Chondrocyte (in vitro differentiated cells): ENCODE results near the gene LRRC43. TPM values are rescaled to one million over a fixed set of nuclear protein-coding genes. Genes with fewer than 3 reads are reported as not detected.

ENCODE experiments used
- DNase-seq: peaks from one replicate; pipeline ENCODE4 v3.0.0; 2021; ENCODE audit warnings: mixed read lengths, low spot score
- H3K27ac Mint-ChIP-seq: one replicate; pipeline ENCODE4 v1.8.0; 2021; ENCODE audit warnings: mild to moderate bottlenecking, moderate library complexity, mixed read lengths; ENCODE audit not compliant: unreplicated experiment
- H3K27me3 Mint-ChIP-seq: 2 replicates; pipeline ENCODE4 v1.8.0; 2021; ENCODE audit warnings: low read depth, mixed read lengths
- H3K36me3 Mint-ChIP-seq: 2 replicates; pipeline ENCODE4 v1.8.0; 2021; ENCODE audit warnings: low read depth, mixed read lengths
- H3K4me1 Mint-ChIP-seq: 2 replicates; pipeline ENCODE4 v1.8.0; 2021; ENCODE audit warnings: low read depth, mild to moderate bottlenecking, mixed read lengths
- H3K4me3 Mint-ChIP-seq: one replicate; pipeline ENCODE4 v1.8.0; 2021; ENCODE audit warnings: mild to moderate bottlenecking, moderate library complexity, mixed read lengths; ENCODE audit not compliant: unreplicated experiment
- H3K9me3 Mint-ChIP-seq: 2 replicates; pipeline ENCODE4 v1.8.0; 2021; ENCODE audit warnings: low read depth, mixed read lengths
- total RNA-seq: library from RNA; stranded (reverse); gene quantifications from 3 replicates; pipeline ENCODE4 v1.2.1, GENCODE V29; 2021
- TF ChIP-seq, protein P1 (sequence below): fragments of 200-600 bp; sonication (generic); IDR thresholded peaks from 2 replicates; pipeline ENCODE4 v1.5.0; 2021; ENCODE audit warnings: antibody characterized with exemption, mild to moderate bottlenecking, moderate library complexity

The LRRC43 gene
- total RNA-seq, 1 donor from 2014 or later, result 2.0 TPM

DNA sequence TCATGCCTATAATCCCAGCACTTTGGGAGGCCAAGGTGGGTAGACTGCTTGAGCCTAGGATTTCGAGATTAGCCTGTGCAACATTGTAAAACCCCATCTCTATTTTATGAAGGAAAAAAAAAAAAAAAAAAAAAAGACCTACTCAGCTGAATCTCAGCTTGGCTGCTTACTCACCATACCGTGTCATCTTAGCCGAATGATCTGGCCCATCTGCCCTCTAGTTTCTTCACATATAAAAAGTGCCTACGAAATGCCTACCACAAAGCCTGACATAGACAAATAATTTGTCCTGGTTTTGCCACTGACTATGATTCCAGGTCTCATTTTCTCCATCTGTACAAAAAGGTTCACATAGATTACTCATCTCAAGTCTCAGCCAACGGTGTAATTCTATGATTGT is 32.8 kb downstream of the LRRC43 start:
- Mint-ChIP-seq H3K4me1 (no peaks in the 10 kb centered on the region), H3K9me3 (no peaks in the 10 kb centered on the region), H3K27me3 (no peaks in the 10 kb centered on the region), H3K36me3 (peaks cover 33% of the 10 kb centered on the region), H3K4me3 (no peak overlapping the region), H3K27ac (no peak overlapping the region)
- TF ChIP-seq, protein P1, sequence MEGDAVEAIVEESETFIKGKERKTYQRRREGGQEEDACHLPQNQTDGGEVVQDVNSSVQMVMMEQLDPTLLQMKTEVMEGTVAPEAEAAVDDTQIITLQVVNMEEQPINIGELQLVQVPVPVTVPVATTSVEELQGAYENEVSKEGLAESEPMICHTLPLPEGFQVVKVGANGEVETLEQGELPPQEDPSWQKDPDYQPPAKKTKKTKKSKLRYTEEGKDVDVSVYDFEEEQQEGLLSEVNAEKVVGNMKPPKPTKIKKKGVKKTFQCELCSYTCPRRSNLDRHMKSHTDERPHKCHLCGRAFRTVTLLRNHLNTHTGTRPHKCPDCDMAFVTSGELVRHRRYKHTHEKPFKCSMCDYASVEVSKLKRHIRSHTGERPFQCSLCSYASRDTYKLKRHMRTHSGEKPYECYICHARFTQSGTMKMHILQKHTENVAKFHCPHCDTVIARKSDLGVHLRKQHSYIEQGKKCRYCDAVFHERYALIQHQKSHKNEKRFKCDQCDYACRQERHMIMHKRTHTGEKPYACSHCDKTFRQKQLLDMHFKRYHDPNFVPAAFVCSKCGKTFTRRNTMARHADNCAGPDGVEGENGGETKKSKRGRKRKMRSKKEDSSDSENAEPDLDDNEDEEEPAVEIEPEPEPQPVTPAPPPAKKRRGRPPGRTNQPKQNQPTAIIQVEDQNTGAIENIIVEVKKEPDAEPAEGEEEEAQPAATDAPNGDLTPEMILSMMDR, result no peak
- no peak for DNase-seq

GRCh38 chr12:122216445-122216844 is 33.5 kb downstream of the LRRC43 start:
- Mint-ChIP-seq H3K27me3 (no peaks in the 10 kb centered on the region), H3K4me1 (no peaks in the 10 kb centered on the region), H3K27ac (no peak overlapping the region), H3K4me3 (no peak overlapping the region), H3K9me3 (no peaks in the 10 kb centered on the region), H3K36me3 (peaks cover 31% of the 10 kb centered on the region)
- DNase-seq, result no peak
- TF ChIP-seq, protein P1, result no peak

- H3K27me3 Mint-ChIP-seq, result no peaks in the 10 kb centered on the region
- H3K36me3 Mint-ChIP-seq, result peaks cover 8% of the 10 kb centered on the region
- no peaks in the 10 kb centered on the region for H3K9me3 Mint-ChIP-seq
- peaks cover 33% of the 10 kb centered on the region for H3K4me1 Mint-ChIP-seq
- H3K27ac Mint-ChIP-seq, result peak within 1 kb of the TSS; percentile 99
- TF ChIP-seq, protein P1, result no peak
- peak; percentile 100 for DNase-seq
- H3K4me3 Mint-ChIP-seq, result peak within 1 kb of the TSS; percentile 96
These were observed 42.9 kb downstream of the LRRC43 start, which contains the start of gene DIABLO for GRCh38 chr12:122225683-122226365. Gene DIABLO, minus strand, starts transcription at chr12:122226052. Its CDS starts 38 bp downstream, at chr12:122226014.

DNA sequence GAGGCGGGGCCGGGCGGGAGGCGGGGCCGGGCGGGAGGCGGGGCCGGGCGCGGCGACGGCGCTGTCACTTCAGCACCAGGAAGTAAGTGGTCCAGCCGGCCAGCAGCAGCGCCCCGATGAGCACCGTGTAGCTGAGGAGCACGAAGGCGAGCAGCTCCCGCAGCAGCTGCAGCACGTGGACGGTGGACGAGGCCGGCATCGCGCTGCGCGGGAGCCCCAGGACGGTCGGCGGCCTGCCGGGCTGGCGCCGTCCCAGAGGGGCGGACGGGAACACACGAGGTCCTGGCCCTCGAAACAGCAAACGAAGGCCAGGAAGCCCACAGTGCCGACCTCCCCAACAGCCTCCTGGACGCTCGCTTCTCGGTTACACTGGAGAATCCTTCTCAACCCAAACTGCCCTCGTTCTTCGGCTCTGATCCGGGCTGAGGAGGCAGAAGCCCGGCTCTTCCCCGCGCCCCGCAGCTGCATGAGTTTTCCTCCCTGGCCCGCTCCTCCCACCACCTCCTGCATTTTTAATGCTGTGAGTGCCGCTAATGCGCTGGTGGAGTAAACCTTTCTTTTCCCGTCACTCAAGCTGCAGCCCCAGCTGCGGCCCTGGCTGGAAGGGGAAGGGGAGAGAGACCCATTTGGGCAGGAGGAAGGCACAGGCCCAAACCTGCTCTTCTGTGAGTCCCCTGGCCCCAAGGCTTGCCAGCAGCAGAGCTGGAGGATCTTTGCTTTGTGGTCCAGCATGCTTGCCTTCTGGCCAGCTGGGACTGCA is 43.6 kb downstream of the LRRC43 start:
- peak overlapping the region; percentile 61 for H3K27ac Mint-ChIP-seq

GRCh38 chr12:122227341-122227740 is 44.4 kb downstream of the LRRC43 start:
- H3K36me3 Mint-ChIP-seq, result peaks cover 8% of the 10 kb centered on the region
- no peaks in the 10 kb centered on the region for H3K27me3 Mint-ChIP-seq
- H3K27ac Mint-ChIP-seq, result no peak overlapping the region
- TF ChIP-seq, protein P1, result no peak
- H3K4me1 Mint-ChIP-seq, result peaks cover 33% of the 10 kb centered on the region
- H3K9me3 Mint-ChIP-seq, result no peaks in the 10 kb centered on the region
- no peak for DNase-seq
- H3K4me3 Mint-ChIP-seq, result peak overlapping the region; percentile 24

More for the DNA sequence above, 43.6 kb downstream of the LRRC43 start:
- Mint-ChIP-seq H3K4me1 (peaks cover 33% of the 10 kb centered on the region), H3K4me3 (peak overlapping the region; percentile 47), H3K36me3 (peaks cover 6% of the 10 kb centered on the region), H3K9me3 (no peaks in the 10 kb centered on the region), H3K27me3 (no peaks in the 10 kb centered on the region)
- no peak for DNase-seq
- TF ChIP-seq, protein P1, result no peak
